Upper lobe of right lung (tissue), 1 donor: ENCODE data around the gene RTF1. TPM values are rescaled to one million over a fixed set of nuclear protein-coding genes. Genes with fewer than 3 reads are reported as not detected.

Experiments
- ATAC-seq: fragments of 200-7000 bp; cut with Tn5 transposase; one replicate; pipeline ENCODE4 v1.9.1; 2020; ENCODE audit warnings: mild to moderate bottlenecking, moderate library complexity
- DNase-seq: peaks from one replicate; pipeline ENCODE4 v3.0.0-alpha.2; 2020
- H3K27ac ChIP-seq: fragments of 200-600 bp; one replicate; pipeline ENCODE4 v1.8.0; 2022
- H3K27me3 ChIP-seq: fragments of 200-600 bp; one replicate; pipeline ENCODE4 v1.8.0; 2022; ENCODE audit warnings: mild to moderate bottlenecking
- H3K36me3 ChIP-seq: fragments of 200-600 bp; one replicate; pipeline ENCODE4 v1.8.0; 2022
- H3K4me1 ChIP-seq: fragments of 200-600 bp; one replicate; pipeline ENCODE4 v1.8.0; 2022
- H3K4me3 ChIP-seq: fragments of 200-600 bp; one replicate; pipeline ENCODE4 v1.8.0; 2022; ENCODE audit warnings: mild to moderate bottlenecking
- H3K9me3 ChIP-seq: fragments of 200-600 bp; one replicate; pipeline ENCODE4 v1.8.0; 2022
- CTCF ChIP-seq: fragments of 200-600 bp; IDR thresholded peaks from one replicate; pipeline ENCODE4 v1.8.0; 2022; ENCODE audit warnings: antibody characterized with exemption
- intact Hi-C: fragments of 100-400 bp; cut with DNase I; formaldehyde crosslinking; loops from one replicate; pipeline ENCODE4 v1.11.0; 2022
- total RNA-seq: library from RNA; stranded (reverse); fragmentation: NEBNext Ultra II Directional; extraction: Animal tissue kit (Norgen Biotek cat#: 25700); gene quantifications from one replicate; pipeline ENCODE4 v1.2.1, GENCODE V29; 2021
- donor health status: DM: no; HTN: yes; CAD: no; lungs with severe emphysema.

Gene RTF1
- total RNA-seq, 1 donor from 2014 or later, result 27.1 TPM

GRCh38 chr15:41473418-41473817 lies 56.5 kb downstream of the RTF1 start:
- Histone ChIP-seq H3K27me3 (no peaks in the 10 kb centered on the region), H3K36me3 (peaks cover 99% of the 10 kb centered on the region), H3K4me3 (no peak overlapping the region), H3K9me3 (no peaks in the 10 kb centered on the region), H3K27ac (no peak overlapping the region), H3K4me1 (no peaks in the 10 kb centered on the region)
- TF ChIP-seq CTCF, result no peak
- ATAC-seq (no peak), DNase-seq (no peak)
- intact Hi-C loops, result no loop called here

- intact Hi-C loops, result no loop called here
- ATAC-seq (no peak), DNase-seq (no peak)
- H3K4me1 ChIP-seq, result no peaks in the 10 kb centered on the region
- TF ChIP-seq CTCF, result no peak
- H3K4me3 ChIP-seq, result no peak overlapping the region
- H3K36me3 ChIP-seq, result peaks cover 100% of the 10 kb centered on the region
- H3K27ac ChIP-seq, result no peak overlapping the region
- no peaks in the 10 kb centered on the region for H3K27me3 ChIP-seq
- no peaks in the 10 kb centered on the region for H3K9me3 ChIP-seq
Observed at GRCh38 chr15:41474436-41474835, 57.5 kb downstream of the RTF1 start.

GRCh38 chr15:41474941-41475340 lies 58.0 kb downstream of the RTF1 start:
- intact Hi-C loops, result no loop called here
- H3K27ac ChIP-seq, result no peak overlapping the region

GRCh38 chr15:41476416-41477048 lies 59.6 kb downstream of the RTF1 start:
- TF ChIP-seq CTCF, result no peak
- peaks cover 100% of the 10 kb centered on the region for H3K36me3 ChIP-seq
- ATAC-seq (no peak), DNase-seq (no peak)
- no peaks in the 10 kb centered on the region for H3K27me3 ChIP-seq
- intact Hi-C loops, result no loop called here
- no peaks in the 10 kb centered on the region for H3K4me1 ChIP-seq
- H3K9me3 ChIP-seq, result no peaks in the 10 kb centered on the region
- no peak overlapping the region for H3K4me3 ChIP-seq
- H3K27ac ChIP-seq, result no peak overlapping the region

More at GRCh38 chr15:41474941-41475340, 58.0 kb downstream of the RTF1 start:
- ATAC-seq (no peak), DNase-seq (no peak)
- H3K4me3 ChIP-seq, result no peak overlapping the region
- no peak for TF ChIP-seq CTCF
- H3K9me3 ChIP-seq, result no peaks in the 10 kb centered on the region
- no peaks in the 10 kb centered on the region for H3K4me1 ChIP-seq
- H3K27me3 ChIP-seq, result no peaks in the 10 kb centered on the region
- peaks cover 100% of the 10 kb centered on the region for H3K36me3 ChIP-seq

GRCh38 chr15:41480396-41481140 lies 63.7 kb downstream of the RTF1 start:
- no peaks in the 10 kb centered on the region for H3K27me3 ChIP-seq
- DNase-seq (no peak), ATAC-seq (no peak)
- peaks cover 71% of the 10 kb centered on the region for H3K36me3 ChIP-seq
- TF ChIP-seq CTCF, result no peak
- no peak overlapping the region for H3K4me3 ChIP-seq
- H3K9me3 ChIP-seq, result no peaks in the 10 kb centered on the region
- H3K27ac ChIP-seq, result no peak overlapping the region
- intact Hi-C loops, result no loop called here
- H3K4me1 ChIP-seq, result no peaks in the 10 kb centered on the region
